Liver (tissue), 9 donors: ENCODE results near the gene REPS2. TPM values are rescaled to one million over a fixed set of nuclear protein-coding genes. Genes with fewer than 3 reads are reported as not detected.

Experiments
- DNase-seq: peaks from one replicate; pipeline ENCODE4 v3.0.0-alpha.2; 2017; ENCODE audit warnings: low spot score
- H3K27ac ChIP-seq, 2 donors: one replicate each; pipeline ENCODE4 v1.7.0; 2013; ENCODE audit warnings: inconsistent platforms in 2 of 2, low read length in 2 of 2, control low read depth in 1 of 2, low read depth in 1 of 2, mild to moderate bottlenecking in 1 of 2
- H3K27me3 ChIP-seq, 4 donors: one replicate each; pipeline versions ENCODE4 v1.6.1 to v1.7.0; 2013; ENCODE audit warnings: low read length in 3 of 4, inconsistent platforms in 1 of 4, mild to moderate bottlenecking in 1 of 4, moderate library complexity in 1 of 4; ENCODE audit not compliant: control insufficient read depth in 4 of 4, insufficient read depth in 4 of 4
- H3K36me3 ChIP-seq, 4 donors: one replicate each; pipeline versions ENCODE4 v1.6.1 to v1.7.0; 2013; ENCODE audit warnings: low read length in 3 of 4, mild to moderate bottlenecking in 3 of 4, low read depth in 1 of 4, moderate library complexity in 1 of 4; ENCODE audit not compliant: control insufficient read depth in 4 of 4, insufficient read depth in 3 of 4
- H3K4me1 ChIP-seq, 4 donors: one replicate each; pipeline versions ENCODE4 v1.6.1 to v1.7.0; 2013; ENCODE audit warnings: low read length in 3 of 4, mild to moderate bottlenecking in 3 of 4, moderate library complexity in 1 of 4; ENCODE audit not compliant: control insufficient read depth in 4 of 4, insufficient read depth in 4 of 4
- H3K4me3 ChIP-seq, 3 donors: one replicate each; pipeline versions ENCODE4 v1.6.1 to v1.7.0; 2013; ENCODE audit warnings: low read length in 3 of 3, control low read depth in 1 of 3, low read depth in 1 of 3, mild to moderate bottlenecking in 1 of 3
- H3K9ac ChIP-seq, 2 donors: one replicate each; pipeline ENCODE4 v1.7.0; 2013; ENCODE audit warnings: low read length in 2 of 2, mild to moderate bottlenecking in 2 of 2, moderate library complexity in 2 of 2, control low read depth in 1 of 2, low read depth in 1 of 2
- H3K9me3 ChIP-seq, 4 donors: one replicate each; pipeline versions ENCODE4 v1.6.1 to v1.7.0; 2013; ENCODE audit warnings: low read length in 3 of 4; ENCODE audit not compliant: control insufficient read depth in 4 of 4
- EGR1 ChIP-seq, 2 donors: IDR thresholded peaks; 2 replicates each; pipeline ENCODE4 v1.6.1; 2016 to 2018; ENCODE audit warnings: antibody characterized with exemption in 2 of 2, low read depth in 2 of 2
- FOXA1 ChIP-seq: IDR thresholded peaks from 2 replicates; pipeline ENCODE4 v1.6.1; 2016; ENCODE audit warnings: antibody characterized with exemption
- FOXA2 ChIP-seq: IDR thresholded peaks from 2 replicates; pipeline ENCODE4 v1.6.1; 2016; ENCODE audit warnings: antibody characterized with exemption
- GABPA ChIP-seq, 2 donors: IDR thresholded peaks in 1 of 2; conservative IDR thresholded peaks in 1 of 2; 2 replicates each; pipeline ENCODE4 v1.6.1; 2016; ENCODE audit warnings: antibody characterized with exemption in 2 of 2, mild to moderate bottlenecking in 1 of 2, moderate library complexity in 1 of 2
- HNF4A ChIP-seq, 2 donors: conservative IDR thresholded peaks; 2 replicates each; pipeline ENCODE4 v1.6.1; 2016; ENCODE audit warnings: antibody characterized with exemption in 2 of 2, mild to moderate bottlenecking in 2 of 2
- HNF4G ChIP-seq: IDR thresholded peaks from 2 replicates; pipeline ENCODE4 v1.6.1; 2016; ENCODE audit warnings: antibody characterized with exemption
- JUND ChIP-seq, 2 donors: IDR thresholded peaks; 2 replicates each; pipeline ENCODE4 v1.6.1; 2016; ENCODE audit warnings: antibody characterized with exemption in 2 of 2
- NR2F2 ChIP-seq: IDR thresholded peaks from 2 replicates; pipeline ENCODE4 v1.6.1; 2016; ENCODE audit warnings: antibody characterized with exemption
- RAD21 ChIP-seq, 2 donors: IDR thresholded peaks; 2 replicates each; pipeline ENCODE4 v1.6.1; 2016; ENCODE audit warnings: antibody characterized with exemption in 2 of 2, mild to moderate bottlenecking in 2 of 2
- RXRA ChIP-seq, 2 donors: IDR thresholded peaks; 2 replicates each; pipeline ENCODE4 v1.6.1; 2017 to 2018; ENCODE audit warnings: antibody characterized with exemption in 2 of 2, mild to moderate bottlenecking in 1 of 2
- SP1 ChIP-seq: IDR thresholded peaks from 2 replicates; pipeline ENCODE4 v1.6.1; 2018; ENCODE audit warnings: antibody characterized with exemption, mild to moderate bottlenecking
- TAF1 ChIP-seq: conservative IDR thresholded peaks from 2 replicates; pipeline ENCODE4 v1.6.1; 2016; ENCODE audit warnings: antibody characterized with exemption, mild to moderate bottlenecking
- YY1 ChIP-seq: IDR thresholded peaks from 2 replicates; pipeline ENCODE4 v1.6.1; 2016; ENCODE audit warnings: antibody characterized with exemption, mild to moderate bottlenecking
- WGBS: extraction: QIAGEN DNeasy Blood & Tissue Kit; methylation state at CpG from one replicate; pipeline ENCODE4 v1.1.7; 2013; 5-methylcytosine and 5-hydroxymethylcytosine counted together
- polyA plus RNA-seq, 2 donors: library from polyadenylated mRNA; stranded (reverse) in 1 of 2; unstranded in 1 of 2; fragments of 200-250 nt in 1 of 2; fragments of >200 nt in 1 of 2; fragmentation: Nextera tagmentation in 1 of 2; extraction: Ambion mirVana in 1 of 2; gene quantifications; one replicate each; pipeline versions ENCODE4 v1.2.1 to v1.2.3, GENCODE V29; 2013 to 2015
- total RNA-seq, 2 donors: library from RNA; depleted of rRNA; stranded (reverse); fragments of >200 nt; gene quantifications; one replicate each; pipeline ENCODE4 v1.2.3, GENCODE V29; 2014
- TF ChIP-seq, protein P1 (sequence below): fragments of 150-350 bp; IDR thresholded peaks from 2 replicates; pipeline ENCODE4 v1.5.1; 2017; ENCODE audit warnings: improper control_type of control experiment, low read depth, low read length; ENCODE audit not compliant: missing input control
- TF ChIP-seq, protein P2 (sequence below): IDR thresholded peaks from 2 replicates; pipeline ENCODE4 v1.6.1; 2016; ENCODE audit warnings: antibody characterized with exemption, mild to moderate bottlenecking
- TF ChIP-seq, protein P3 (sequence below): IDR thresholded peaks from 2 replicates; pipeline ENCODE4 v1.6.1; 2016; ENCODE audit warnings: antibody characterized with exemption
- TF ChIP-seq, protein P4 (sequence below): IDR thresholded peaks from 2 replicates; pipeline ENCODE4 v1.6.1; 2016; ENCODE audit warnings: antibody characterized with exemption
- donor health status: healthy.
- donor health status: healthy.
- donor health status: healthy.
- donor health status: healthy.
- donor health status: healthy.

Gene REPS2
- total and polyA plus RNA-seq, 4 donors = 3.5 to 10.7 (median 6.2) TPM

DNA sequence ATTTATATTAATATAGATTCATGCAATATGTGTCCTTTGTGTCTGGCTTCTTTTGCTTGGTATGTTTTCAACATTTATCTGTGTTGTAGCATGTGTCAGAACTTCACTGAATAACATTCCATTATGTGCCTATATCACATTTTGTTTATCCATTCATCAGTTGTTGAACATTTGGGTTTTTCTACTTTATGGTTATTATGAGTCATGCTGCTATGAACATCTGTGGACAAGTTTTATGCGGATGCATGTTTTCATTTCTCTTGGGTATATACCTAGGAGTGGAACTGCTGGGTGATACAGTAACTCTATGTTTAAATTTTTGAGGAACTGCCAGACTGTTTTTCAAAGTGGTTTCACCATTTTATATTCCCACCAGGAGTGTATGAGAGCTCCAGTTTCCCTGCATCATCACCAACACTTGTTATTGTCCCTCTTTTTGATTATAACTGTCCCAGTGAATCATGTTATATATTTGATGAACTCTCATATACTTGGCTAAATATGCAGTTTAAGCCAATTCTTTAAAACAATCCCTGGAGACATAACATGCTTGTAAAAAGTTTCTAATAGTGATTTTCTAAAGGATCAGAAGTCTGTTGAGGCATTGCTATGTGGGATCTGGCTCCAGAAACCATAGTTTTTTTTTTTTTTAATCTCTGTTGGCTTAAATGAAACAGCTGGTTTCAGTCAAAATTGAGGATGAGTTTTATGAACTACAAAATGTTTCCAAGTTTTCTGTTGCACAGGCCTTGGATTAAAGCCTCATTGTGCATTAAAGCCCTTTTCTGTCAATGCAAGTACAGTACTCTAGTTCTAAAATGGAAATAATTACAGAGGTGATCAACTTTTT is 21.6 kb upstream of the REPS2 start:
- Histone ChIP-seq H3K36me3 (no peaks in the 10 kb centered on the region), H3K4me3 (no peak overlapping the region), H3K9me3 (no peaks in the 10 kb centered on the region), H3K4me1 (no peaks in the 10 kb centered on the region), H3K27ac (no peak overlapping the region), H3K9ac (no peak overlapping the region), H3K27me3 (no peaks in the 10 kb centered on the region)
- TF ChIP-seq GABPA (IDR thresholded peaks at IDR 0.05 in 1 of 2, conservative IDR thresholded peaks at IDR 0.05 in 1 of 2) (no peak), YY1 (no peak), JUND (IDR thresholded peaks at IDR 0.05) (no peak), NR2F2 (no peak), EGR1 (IDR thresholded peaks at IDR 0.05; ENCODE audit: low read depth in 2 of 2) (no peak), TAF1 (no peak), RAD21 (IDR thresholded peaks at IDR 0.05) (no peak), HNF4A (conservative IDR thresholded peaks at IDR 0.05) (no peak), FOXA2 (no peak), SP1 (no peak), FOXA1 (no peak)
- TF ChIP-seq, protein P1, sequence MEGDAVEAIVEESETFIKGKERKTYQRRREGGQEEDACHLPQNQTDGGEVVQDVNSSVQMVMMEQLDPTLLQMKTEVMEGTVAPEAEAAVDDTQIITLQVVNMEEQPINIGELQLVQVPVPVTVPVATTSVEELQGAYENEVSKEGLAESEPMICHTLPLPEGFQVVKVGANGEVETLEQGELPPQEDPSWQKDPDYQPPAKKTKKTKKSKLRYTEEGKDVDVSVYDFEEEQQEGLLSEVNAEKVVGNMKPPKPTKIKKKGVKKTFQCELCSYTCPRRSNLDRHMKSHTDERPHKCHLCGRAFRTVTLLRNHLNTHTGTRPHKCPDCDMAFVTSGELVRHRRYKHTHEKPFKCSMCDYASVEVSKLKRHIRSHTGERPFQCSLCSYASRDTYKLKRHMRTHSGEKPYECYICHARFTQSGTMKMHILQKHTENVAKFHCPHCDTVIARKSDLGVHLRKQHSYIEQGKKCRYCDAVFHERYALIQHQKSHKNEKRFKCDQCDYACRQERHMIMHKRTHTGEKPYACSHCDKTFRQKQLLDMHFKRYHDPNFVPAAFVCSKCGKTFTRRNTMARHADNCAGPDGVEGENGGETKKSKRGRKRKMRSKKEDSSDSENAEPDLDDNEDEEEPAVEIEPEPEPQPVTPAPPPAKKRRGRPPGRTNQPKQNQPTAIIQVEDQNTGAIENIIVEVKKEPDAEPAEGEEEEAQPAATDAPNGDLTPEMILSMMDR = no peak
- TF ChIP-seq, protein P2, sequence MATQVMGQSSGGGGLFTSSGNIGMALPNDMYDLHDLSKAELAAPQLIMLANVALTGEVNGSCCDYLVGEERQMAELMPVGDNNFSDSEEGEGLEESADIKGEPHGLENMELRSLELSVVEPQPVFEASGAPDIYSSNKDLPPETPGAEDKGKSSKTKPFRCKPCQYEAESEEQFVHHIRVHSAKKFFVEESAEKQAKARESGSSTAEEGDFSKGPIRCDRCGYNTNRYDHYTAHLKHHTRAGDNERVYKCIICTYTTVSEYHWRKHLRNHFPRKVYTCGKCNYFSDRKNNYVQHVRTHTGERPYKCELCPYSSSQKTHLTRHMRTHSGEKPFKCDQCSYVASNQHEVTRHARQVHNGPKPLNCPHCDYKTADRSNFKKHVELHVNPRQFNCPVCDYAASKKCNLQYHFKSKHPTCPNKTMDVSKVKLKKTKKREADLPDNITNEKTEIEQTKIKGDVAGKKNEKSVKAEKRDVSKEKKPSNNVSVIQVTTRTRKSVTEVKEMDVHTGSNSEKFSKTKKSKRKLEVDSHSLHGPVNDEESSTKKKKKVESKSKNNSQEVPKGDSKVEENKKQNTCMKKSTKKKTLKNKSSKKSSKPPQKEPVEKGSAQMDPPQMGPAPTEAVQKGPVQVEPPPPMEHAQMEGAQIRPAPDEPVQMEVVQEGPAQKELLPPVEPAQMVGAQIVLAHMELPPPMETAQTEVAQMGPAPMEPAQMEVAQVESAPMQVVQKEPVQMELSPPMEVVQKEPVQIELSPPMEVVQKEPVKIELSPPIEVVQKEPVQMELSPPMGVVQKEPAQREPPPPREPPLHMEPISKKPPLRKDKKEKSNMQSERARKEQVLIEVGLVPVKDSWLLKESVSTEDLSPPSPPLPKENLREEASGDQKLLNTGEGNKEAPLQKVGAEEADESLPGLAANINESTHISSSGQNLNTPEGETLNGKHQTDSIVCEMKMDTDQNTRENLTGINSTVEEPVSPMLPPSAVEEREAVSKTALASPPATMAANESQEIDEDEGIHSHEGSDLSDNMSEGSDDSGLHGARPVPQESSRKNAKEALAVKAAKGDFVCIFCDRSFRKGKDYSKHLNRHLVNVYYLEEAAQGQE = no peak
- WGBS = 100% methylated on average over 1 of the region's 1 CpG
- DNase-seq = no peak

DNA sequence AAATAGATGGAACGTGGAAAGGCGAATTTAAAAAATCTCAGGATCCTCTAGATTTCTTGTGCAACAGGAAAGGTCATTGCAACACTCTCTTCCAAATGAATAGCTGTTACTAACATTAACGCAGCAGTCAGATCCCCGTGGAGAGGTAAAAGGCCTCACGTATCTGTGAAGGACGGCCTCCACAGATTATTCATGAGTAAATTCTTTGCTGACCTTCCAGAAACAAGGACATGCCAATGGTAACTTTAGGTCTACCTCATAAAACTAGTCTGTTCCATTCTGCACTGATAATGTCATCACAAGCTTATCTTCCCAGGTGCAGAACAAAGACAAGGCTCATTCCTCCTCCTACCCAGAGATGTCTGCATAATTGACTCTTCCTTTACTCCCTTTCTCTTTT is 16.1 kb upstream of the REPS2 start:
- H3K36me3 ChIP-seq = no peaks in the 10 kb centered on the region
- H3K9me3 ChIP-seq = no peaks in the 10 kb centered on the region
- H3K27me3 ChIP-seq = no peaks in the 10 kb centered on the region
- no peak overlapping the region for H3K9ac ChIP-seq
- H3K27ac ChIP-seq = no peak overlapping the region
- H3K4me1 ChIP-seq = no peaks in the 10 kb centered on the region
- H3K4me3 ChIP-seq = no peak overlapping the region
- 89% methylated on average over 6 of the region's 6 CpGs for WGBS
- no peak for DNase-seq
- TF ChIP-seq, protein P2 = no peak
- TF ChIP-seq EGR1 (IDR thresholded peaks at IDR 0.05; ENCODE audit: low read depth in 2 of 2) (no peak), TAF1 (no peak), JUND (IDR thresholded peaks at IDR 0.05) (no peak), RXRA (IDR thresholded peaks at IDR 0.05) (no peak), HNF4G (no peak), FOXA1 (no peak)
- TF ChIP-seq, protein P1 = no peak
- TF ChIP-seq, protein P3, sequence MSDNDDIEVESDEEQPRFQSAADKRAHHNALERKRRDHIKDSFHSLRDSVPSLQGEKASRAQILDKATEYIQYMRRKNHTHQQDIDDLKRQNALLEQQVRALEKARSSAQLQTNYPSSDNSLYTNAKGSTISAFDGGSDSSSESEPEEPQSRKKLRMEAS = no peak
- TF ChIP-seq, protein P4, sequence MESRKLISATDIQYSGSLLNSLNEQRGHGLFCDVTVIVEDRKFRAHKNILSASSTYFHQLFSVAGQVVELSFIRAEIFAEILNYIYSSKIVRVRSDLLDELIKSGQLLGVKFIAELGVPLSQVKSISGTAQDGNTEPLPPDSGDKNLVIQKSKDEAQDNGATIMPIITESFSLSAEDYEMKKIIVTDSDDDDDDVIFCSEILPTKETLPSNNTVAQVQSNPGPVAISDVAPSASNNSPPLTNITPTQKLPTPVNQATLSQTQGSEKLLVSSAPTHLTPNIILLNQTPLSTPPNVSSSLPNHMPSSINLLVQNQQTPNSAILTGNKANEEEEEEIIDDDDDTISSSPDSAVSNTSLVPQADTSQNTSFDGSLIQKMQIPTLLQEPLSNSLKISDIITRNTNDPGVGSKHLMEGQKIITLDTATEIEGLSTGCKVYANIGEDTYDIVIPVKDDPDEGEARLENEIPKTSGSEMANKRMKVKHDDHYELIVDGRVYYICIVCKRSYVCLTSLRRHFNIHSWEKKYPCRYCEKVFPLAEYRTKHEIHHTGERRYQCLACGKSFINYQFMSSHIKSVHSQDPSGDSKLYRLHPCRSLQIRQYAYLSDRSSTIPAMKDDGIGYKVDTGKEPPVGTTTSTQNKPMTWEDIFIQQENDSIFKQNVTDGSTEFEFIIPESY = no peak
